Measurements from ENCODE around the gene LRRC28.

Gene LRRC28

GRCh38 chr15:99250001-99250400 is 1.3 kb upstream of the LRRC28 start:
- DNase-seq, result no peak

DNA sequence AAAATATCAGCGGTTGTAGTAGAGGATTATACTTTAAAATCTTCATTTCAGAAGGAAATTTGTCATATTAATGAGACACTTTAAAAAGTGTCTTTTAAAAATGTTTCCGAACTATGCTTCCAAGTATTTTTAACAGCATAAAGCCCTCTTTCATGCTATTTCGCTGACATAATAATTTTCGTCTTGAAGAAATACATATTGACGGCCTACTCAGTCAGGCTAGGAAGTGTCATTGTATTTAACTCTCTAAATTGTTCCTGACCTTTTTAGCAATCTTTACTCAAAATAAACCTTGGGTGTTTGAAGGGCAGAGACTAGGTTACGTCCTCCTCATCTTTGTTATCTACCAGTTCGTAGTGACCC is 806 bp upstream of the LRRC28 start:
- DNase-seq, result no peak

- no peak for DNase-seq
Measured at GRCh38 chr15:99252326-99252725, 1.0 kb downstream of the LRRC28 start.

DNA sequence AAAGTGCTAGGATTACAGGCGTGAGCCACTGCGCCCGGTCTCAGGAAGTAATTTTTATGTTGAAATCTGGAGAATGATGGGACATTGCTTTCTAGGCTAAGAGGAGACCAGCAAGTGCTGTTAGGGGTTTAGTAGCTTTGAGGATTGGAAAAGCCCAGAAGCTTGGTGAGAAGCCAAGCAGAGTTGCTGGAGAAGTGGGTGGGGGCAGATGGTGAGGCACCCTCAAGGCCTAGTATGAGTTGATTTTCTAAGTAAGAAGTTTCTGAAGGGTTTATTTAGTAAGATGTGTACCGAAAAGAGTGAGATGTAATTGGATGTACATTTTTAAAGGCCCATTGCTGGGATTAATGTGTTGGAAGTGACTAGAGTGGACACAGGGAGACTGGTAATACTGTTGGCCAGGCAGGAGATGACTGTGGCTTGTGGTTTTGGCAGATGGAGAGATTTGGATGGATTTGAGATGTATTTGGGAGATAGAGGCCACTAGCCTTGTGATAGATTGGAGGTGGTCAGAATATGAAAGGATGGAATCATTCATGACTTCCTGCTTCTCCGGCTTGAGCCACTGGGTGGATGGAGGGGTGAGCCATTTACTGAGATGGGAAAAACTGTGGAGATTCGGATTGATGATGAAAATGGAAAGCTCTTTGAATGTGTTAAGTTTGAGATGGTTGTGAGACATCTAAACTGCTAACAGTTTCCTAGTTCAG is 2.3 kb downstream of the LRRC28 start:
- no peak for DNase-seq

DNA sequence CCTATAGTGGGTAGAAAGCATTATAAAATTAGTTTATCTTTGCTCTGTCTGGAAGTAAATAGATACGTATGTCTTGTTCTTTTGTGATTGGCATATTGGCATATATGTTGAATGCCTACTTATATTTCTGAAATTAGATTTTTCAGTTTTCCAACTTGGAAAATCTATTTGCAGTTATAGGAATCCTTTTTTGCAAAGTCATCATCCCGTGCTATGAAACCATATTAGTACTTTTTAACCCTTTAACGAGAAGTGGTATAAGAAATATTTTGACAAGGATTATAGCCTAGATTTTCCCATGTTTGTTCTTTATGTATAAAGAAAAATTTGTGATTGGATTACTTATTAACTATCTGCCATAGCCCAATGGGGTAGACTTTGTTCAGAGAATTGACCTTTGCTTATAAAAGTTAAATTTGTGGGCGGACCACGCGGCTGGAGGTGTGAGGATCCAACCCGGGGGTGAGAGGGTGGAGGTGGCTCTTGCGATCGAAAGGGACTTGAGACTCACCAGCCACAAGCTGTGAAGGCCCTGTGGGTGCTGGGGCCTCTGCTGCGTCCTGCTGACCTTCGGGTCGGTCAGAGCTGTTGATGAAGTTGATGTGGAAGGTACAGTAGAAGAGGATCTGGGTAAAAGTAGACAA is 5.9 kb downstream of the LRRC28 start:
- DNase-seq, result no peak

- DNase-seq, result no peak
Measured at GRCh38 chr15:99264125-99264524, 12.8 kb downstream of the LRRC28 start.

GRCh38 chr15:99265541-99266070 is 14.3 kb downstream of the LRRC28 start:
- DNase-seq, result no peak

DNA sequence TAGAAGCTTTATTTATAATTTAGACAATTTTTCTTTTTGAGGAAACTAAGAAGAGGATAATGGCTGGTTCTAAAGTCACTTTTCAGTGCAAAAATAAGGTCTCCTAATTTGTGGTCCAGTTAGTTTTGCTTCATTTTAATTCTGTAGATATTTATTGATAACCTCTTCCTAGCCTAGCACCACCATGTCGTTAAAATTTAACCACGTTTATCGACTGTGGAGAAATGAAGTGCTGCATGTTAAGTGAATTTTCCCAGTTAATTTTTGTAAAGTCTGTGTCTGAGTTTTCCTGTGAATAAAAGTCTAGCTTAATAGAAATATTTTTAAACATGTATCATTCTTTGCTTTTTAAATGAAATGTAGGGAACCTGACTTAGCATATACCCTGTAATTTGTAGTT is 16.7 kb downstream of the LRRC28 start:
- no peak for DNase-seq

GRCh38 chr15:99268431-99268830 is 17.1 kb downstream of the LRRC28 start:
- DNase-seq, result no peak

DNA sequence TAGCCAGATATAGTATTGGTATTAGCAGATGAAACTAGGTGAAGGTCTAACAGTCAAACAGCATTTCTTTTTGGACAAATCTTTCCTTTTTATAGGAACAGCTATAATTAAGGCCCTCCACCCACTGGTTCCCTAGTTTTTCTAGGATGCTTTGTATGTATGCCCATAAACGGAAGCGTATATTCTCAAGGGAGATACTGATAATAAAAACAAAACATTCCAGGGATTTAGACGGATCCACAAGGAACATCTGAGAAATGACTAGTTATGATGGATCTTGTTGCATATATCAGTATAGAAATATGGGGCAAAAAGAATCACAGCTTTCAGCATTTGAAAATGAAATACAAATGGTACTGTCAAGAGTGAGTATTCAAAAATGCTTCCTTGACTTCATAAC is 22.5 kb downstream of the LRRC28 start:
- no peak for DNase-seq

DNA sequence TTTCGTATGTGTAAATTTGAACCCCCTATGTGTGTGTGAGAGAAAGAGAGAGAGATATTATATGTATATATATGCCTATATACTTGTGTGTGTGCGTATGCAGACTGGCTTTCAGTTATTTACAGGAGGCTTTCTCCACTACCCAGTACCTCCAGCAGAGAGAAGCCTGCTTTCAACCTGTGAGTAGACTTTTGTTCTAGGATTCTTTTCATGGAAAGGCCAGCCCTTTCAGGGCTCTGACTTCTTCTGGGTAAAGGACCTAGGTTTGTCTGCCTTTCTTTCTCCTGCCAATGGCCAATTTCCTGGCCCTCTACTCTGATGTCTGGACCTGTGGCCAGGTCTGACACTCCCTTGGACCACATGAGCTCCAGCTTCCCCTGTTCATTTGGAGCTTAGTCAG is 23.8 kb downstream of the LRRC28 start:
- no peak for DNase-seq

DNA sequence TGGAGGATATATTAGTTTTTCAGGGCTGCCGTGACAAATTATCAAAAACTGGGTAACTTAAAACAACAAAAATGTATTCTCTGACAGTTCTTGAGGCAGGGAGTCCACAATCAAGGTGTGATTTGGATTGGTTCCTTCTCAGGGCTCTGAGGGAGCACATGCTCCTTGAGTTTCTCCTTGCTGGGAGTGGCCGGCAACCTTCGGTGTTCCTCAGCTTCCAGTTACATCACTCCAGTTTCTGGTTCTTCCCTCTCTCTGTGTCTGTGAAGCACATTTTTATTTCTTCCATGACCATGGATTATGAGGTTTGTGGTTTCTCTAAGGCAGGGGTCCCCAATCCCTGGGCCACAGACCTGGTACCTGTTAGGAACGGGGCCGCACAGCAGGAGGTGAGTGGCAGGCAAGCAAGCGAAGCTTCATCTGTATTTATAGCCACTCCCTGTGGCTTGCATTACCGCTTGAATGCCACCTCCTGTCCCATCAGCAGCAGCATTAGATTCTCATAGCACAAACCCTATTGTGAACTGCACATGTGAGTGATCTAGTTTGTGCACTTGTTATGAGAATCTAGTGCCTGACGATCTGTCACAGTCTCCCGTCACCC is 24.3 kb downstream of the LRRC28 start:
- no peak for DNase-seq

DNA sequence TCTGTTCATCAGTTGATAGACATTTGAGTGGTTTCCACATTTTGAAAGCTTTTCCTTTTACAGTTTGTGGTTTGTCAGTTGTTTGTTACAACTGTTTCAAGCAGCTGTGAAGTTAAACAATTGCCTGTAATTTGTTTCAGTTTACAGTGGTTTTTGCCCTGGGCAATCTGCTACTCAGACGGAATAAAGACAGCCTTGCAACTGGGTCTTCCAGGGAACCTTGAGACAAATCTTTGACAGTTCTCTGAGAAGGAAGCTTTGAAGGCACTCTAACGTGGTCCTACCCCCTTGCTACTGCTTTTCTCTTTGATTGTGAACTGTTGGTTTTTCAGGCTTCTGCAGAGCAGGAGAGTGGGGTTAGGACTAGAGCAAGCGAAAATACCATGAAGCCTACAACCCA is 28.0 kb downstream of the LRRC28 start:
- DNase-seq, result no peak

- no peak for DNase-seq
Measured at GRCh38 chr15:99279827-99280226, 28.5 kb downstream of the LRRC28 start.

DNA sequence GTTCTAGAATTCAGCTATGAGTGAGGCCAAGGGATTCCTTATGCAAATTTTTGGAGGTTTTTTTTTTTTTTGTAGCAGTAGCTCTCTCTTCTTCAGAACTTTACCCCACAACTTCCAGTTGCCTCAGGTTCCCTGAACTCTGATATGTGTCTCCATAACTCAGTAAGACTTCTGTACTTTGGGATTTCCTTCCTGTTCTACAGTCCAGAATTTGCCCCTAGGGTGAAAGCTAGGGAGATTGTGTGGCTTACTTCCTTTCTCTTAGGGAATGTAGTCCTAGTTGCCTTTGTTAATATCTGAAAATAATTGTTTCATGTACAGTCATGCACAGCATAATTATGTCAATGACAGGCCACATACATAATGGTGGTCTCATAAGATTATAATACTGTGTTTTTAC is 30.8 kb downstream of the LRRC28 start:
- DNase-seq, result no peak

GRCh38 chr15:99282586-99282985 is 31.3 kb downstream of the LRRC28 start:
- DNase-seq, result no peak

DNA sequence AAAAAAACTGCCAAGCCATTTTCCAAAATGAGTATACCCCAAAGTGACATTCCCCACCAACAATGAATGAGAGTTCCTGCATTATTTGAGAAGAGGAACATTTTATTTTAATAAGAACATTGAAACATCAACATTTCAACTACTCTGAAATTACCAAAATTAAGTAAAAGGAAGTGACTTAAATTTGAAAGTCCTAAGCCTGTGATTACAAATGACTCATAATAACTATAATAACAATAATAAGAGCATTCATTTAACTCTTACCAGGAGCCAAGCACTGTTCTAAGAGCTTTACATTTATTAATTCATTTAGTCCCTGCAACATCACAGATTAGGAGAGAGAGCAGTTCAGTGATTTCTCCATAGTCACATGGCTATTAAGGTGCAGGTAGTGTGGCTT is 32.4 kb downstream of the LRRC28 start:
- DNase-seq, result no peak

DNA sequence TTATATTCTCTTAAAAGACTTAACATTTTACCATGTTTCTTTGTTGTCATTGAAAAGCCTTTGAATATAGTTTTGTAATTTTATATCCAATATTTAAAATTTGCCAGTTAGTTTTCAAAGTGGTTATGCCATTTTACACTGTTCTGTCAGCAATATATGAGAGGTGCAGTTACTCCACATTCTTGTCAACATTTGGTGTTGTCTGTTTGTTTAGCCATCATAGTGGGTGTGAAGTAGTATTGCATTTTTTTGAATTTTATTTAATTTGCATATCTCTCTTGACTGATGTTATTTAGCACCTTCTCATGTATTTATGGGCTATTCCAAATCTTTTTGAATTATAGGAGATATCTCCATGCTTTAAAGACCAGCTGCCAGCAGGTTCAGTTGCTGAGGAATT is 40.4 kb downstream of the LRRC28 start:
- DNase-seq, result no peak

GRCh38 chr15:99295840-99296239 is 44.6 kb downstream of the LRRC28 start:
- DNase-seq, result no peak

DNA sequence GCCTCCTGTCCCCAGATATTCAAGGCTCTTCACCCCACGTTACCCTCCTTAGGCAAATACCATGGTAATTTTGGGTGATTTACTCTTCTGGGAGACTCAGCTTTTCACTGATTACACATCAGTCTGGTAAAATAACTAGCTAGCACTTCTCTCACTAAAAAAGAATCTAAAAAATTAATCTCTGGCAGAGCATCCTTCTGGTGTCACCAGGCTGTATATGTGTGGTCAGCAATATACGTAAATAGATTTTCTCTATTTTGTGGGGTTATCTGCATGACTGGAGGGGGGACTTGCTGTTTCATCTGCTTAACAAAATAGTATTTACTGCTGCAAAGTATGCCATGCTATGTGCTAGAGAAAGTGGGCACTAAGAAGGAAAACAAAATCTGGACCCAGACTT is 45.1 kb downstream of the LRRC28 start:
- DNase-seq, result no peak

GRCh38 chr15:99303907-99304306 is 52.6 kb downstream of the LRRC28 start:
- no peak for DNase-seq

GRCh38 chr15:99305761-99306505 is 54.7 kb downstream of the LRRC28 start:
- no peak for DNase-seq

DNA sequence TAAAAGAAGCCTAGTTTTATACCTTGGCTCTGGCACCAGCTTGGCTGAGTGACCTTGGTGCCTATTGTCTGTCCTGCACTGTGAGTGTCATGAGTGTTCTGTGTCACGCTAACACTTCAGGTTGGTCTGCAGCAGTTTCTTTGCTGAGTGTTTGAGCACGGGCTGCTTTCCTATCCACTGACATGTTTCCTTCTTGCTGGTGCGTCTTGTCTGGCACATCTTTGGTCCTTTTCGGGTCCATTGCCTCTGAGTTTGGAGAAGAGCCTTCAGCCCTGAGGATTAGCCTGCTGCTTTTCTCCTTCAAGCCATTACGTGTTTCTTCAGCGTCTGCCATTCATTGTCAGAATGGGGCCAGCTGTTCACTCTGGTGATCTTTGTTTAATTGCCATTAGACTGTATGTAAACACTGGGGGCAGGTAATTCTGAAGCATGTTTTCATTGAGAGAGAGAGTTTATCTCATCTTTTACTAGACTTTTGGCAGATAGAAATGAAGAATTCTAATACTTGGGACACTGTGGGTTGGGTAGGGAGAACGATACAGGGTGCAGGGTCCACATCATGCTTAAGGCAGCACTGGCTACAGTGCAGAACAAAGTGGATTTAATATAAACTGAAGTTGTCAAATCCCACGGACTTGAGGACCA is 55.5 kb downstream of the LRRC28 start:
- DNase-seq, result no peak

Measured in Kasumi-1 (cell line).